ENCODE results near the gene HS3ST5. TPM values are rescaled to one million over a fixed set of nuclear protein-coding genes. Genes with fewer than 3 reads are reported as not detected.
A peak's percentile ranks its signal among the peaks of the same experiment; 100 is the strongest.

HS3ST5 gene
- total RNA-seq, 1 experiment from 2014 or later: 0.09 TPM

GRCh38 chr6:114064862-114065261, 278.0 kb downstream of the HS3ST5 start:
- H3K9me2 ChIP-seq (ENCODE audit: insufficient read depth): no peaks in the 10 kb centered on the region
- H3K4me3 ChIP-seq: no peak overlapping the region
- H3K36me3 ChIP-seq (ENCODE audit: low read depth): no peaks in the 10 kb centered on the region
- no peaks in the 10 kb centered on the region for H3K4me1 ChIP-seq (replicated peaks; ENCODE audit: insufficient read depth)
- intact Hi-C loops (cut with micrococcal nuclease; ENCODE audit: unreplicated experiment): no loop called here
- TF ChIP-seq CTCF (conservative IDR thresholded peaks at IDR 0.05) (no peak), EZH2 (IDR thresholded peaks at IDR 0.05; ENCODE audit: low read depth) (no peak)
- BruUV-seq (replicated peaks): no TSS peak
- H2AFZ ChIP-seq: no peak overlapping the region
- ChIA-PET POLR2A (ENCODE audit: unreplicated experiment) (no interaction called here), CTCF (interaction anchor here (0.6 kb wide), 1 partner anchor 70 kb away, joined by 5 read pairs; no protein-coding TSS in a partner anchor)
- H3K9me3 ChIP-seq (ENCODE audit: insufficient read depth, low read depth): no peaks in the 10 kb centered on the region
- no peaks in the 10 kb centered on the region for H3K27me3 ChIP-seq (ENCODE audit: insufficient read depth, low read depth)
- no peak for DNase-seq
- H3K79me2 ChIP-seq (ENCODE audit: low read depth): no peaks in the 10 kb centered on the region
- H3K4me2 ChIP-seq: no peak overlapping the region
- no peaks in the 10 kb centered on the region for H4K20me1 ChIP-seq (ENCODE audit: insufficient read depth)
- H3F3A ChIP-seq (ENCODE audit: insufficient read depth, low read depth): no peaks in the 10 kb centered on the region
- no peak overlapping the region for H3K27ac ChIP-seq

GRCh38 chr6:114063956-114064355, 278.9 kb downstream of the HS3ST5 start:
- Histone ChIP-seq H3K4me2 (0 out of 2 replicates have a peak overlapping the region, but pooled peaks have one; percentile 1), H3K79me2 (ENCODE audit: low read depth) (no peaks in the 10 kb centered on the region), H4K20me1 (ENCODE audit: insufficient read depth) (no peaks in the 10 kb centered on the region), H3F3A (ENCODE audit: insufficient read depth, low read depth) (no peaks in the 10 kb centered on the region), H3K27me3 (ENCODE audit: insufficient read depth, low read depth) (no peaks in the 10 kb centered on the region), H3K27ac (no peak overlapping the region), H3K9me2 (ENCODE audit: insufficient read depth) (no peaks in the 10 kb centered on the region), H3K4me1 (replicated peaks; ENCODE audit: insufficient read depth) (no peaks in the 10 kb centered on the region), H3K4me3 (no peak overlapping the region), H2AFZ (no peak overlapping the region), H3K9me3 (ENCODE audit: insufficient read depth, low read depth) (no peaks in the 10 kb centered on the region), H3K36me3 (ENCODE audit: low read depth) (no peaks in the 10 kb centered on the region)
- TF ChIP-seq EZH2 (IDR thresholded peaks at IDR 0.05; ENCODE audit: low read depth) (no peak), CTCF (conservative IDR thresholded peaks at IDR 0.05) (no peak)
- DNase-seq: no peak
- POLR2A ChIA-PET (ENCODE audit: unreplicated experiment): no interaction called here
- CTCF ChIA-PET: no interaction called here
- BruUV-seq (replicated peaks): no TSS peak
- intact Hi-C loops (cut with micrococcal nuclease; ENCODE audit: unreplicated experiment): no loop called here

- intact Hi-C loops (cut with micrococcal nuclease; ENCODE audit: unreplicated experiment): no loop called here
- Histone ChIP-seq H2AFZ (no peak overlapping the region), H3K36me3 (ENCODE audit: low read depth) (no peaks in the 10 kb centered on the region), H3F3A (ENCODE audit: insufficient read depth, low read depth) (no peaks in the 10 kb centered on the region), H3K9me2 (ENCODE audit: insufficient read depth) (no peaks in the 10 kb centered on the region), H3K4me1 (replicated peaks; ENCODE audit: insufficient read depth) (no peaks in the 10 kb centered on the region), H3K27ac (no peak overlapping the region), H3K4me3 (no peak overlapping the region), H3K79me2 (ENCODE audit: low read depth) (no peaks in the 10 kb centered on the region), H3K4me2 (no peak overlapping the region), H3K27me3 (ENCODE audit: insufficient read depth, low read depth) (no peaks in the 10 kb centered on the region), H4K20me1 (ENCODE audit: insufficient read depth) (no peaks in the 10 kb centered on the region), H3K9me3 (ENCODE audit: insufficient read depth, low read depth) (no peaks in the 10 kb centered on the region)
- BruUV-seq (replicated peaks): no TSS peak
- ChIA-PET CTCF (no interaction called here), POLR2A (ENCODE audit: unreplicated experiment) (interaction anchor here (0.7 kb wide), 1 partner anchor 38 kb away, joined by 10 read pairs; no protein-coding TSS in a partner anchor)
- TF ChIP-seq CTCF (conservative IDR thresholded peaks at IDR 0.05) (no peak), EZH2 (IDR thresholded peaks at IDR 0.05; ENCODE audit: low read depth) (no peak)
- DNase-seq: no peak
Observed at GRCh38 chr6:114062199-114062598, 280.6 kb downstream of the HS3ST5 start.

Measured in PC-9 (cell line).